Measurements from ENCODE around the gene GET4.
"Not testable (repeated sequence)": the region's sequence is repeated elsewhere in the genome, so short reads cannot be mapped to it uniquely, and the experiment has no call there.

Gene GET4

DNA sequence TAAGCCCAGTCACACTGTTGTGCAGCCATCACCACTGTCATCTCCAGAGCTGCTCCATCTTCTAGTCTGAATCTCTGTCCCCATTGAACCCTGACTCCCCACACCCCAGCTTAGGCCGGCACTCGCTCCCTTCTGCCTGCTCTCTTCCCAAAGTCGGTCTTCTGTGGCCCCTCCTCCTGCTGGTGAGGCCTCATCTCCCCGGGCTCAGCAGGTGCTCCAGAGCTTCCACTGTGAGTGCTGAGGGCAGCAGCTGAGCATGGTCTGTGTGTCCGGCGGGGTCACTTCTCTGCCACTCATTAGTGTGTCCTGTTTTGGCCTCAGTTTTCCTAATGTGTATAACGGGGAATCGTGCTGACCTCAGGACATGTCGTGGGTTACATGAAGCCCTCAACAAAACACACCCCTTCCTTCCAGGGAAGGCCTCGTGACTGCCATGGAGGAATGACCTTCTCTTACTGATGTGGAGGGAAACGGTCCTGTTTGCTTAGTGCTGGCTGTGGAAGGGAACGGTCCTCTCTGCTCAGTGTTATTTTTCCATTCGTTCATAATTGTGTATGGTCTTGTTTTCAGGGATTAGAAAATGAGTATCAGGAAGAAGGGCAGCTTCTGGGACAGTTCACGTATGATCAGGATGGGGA lies 4.3 kb upstream of the GET4 start:
- TF ChIP-seq CTCF (IDR thresholded peaks at IDR 0.05; ENCODE audit: borderline replicate concordance, insufficient read depth, low read depth, low read length), result no peak
- no peak overlapping the region for H3K4me3 ChIP-seq (ENCODE audit: low read depth, low read length)

- not testable (repeated sequence) for H3K4me3 ChIP-seq (ENCODE audit: low read depth, low read length)
These were observed 3.7 kb upstream of the GET4 start for GRCh38 chr7:872685-873084.

- H3K4me3 ChIP-seq (ENCODE audit: low read depth, low read length), result no peak overlapping the region
- TF ChIP-seq CTCF (IDR thresholded peaks at IDR 0.05; ENCODE audit: borderline replicate concordance, insufficient read depth, low read depth, low read length), result peak; percentile 98
These were observed 2.9 kb upstream of the GET4 start for GRCh38 chr7:873367-874002.

DNA sequence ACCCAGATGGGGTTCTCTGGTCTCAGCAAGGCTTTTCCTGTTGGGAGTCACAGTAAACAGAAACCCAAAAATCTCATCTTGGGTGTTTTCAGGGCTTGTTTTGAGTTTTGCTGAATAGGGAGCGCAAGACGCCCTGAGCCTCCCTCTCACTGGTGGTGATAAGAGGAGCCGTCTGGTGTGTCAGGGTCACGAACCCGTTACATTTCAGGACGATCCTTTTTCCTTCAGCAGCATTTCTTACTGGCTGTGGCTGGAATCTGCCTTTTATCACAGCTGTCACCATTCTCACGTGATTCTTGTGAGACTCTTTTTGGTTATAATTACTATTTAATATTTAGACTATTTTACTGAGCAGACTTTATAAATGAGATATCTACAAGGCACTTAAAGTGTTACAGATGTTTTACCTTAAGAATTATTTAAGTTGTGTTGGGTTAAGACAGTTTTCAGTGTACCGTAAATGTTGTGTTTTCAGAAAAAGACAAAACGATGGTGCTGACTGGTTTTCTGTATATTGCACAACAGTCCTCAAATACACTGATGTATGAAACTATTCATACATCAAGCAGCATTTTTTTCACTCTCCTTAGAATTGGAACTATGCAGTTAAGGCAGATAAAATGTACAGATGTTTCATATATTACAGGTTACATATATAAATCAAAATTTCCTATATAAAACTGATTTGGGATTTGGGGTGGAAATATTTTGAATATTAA lies 2.2 kb upstream of the GET4 start:
- no peak overlapping the region for H3K4me3 ChIP-seq (ENCODE audit: low read depth, low read length)
- no peak for TF ChIP-seq CTCF (IDR thresholded peaks at IDR 0.05; ENCODE audit: borderline replicate concordance, insufficient read depth, low read depth, low read length)

DNA sequence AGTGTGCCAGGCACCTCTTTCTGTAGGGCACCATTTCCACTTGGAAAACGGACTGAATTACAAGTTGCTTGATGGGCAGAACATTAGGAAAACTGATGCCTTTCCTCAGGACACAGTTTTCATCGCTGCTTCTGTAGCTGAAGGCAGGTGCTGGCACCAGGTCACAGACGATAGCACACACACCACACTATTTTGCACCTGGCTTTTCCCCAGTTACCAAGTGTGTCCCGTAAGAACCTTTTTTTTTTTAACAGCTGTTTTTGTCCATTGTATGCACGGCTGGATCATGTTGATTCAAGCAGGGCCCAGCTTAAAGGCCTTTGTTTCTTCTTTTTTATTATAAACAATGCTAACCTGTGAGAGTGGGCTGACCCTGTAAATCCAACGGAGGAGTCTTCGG lies 1.3 kb upstream of the GET4 start:
- no peak for TF ChIP-seq CTCF (IDR thresholded peaks at IDR 0.05; ENCODE audit: borderline replicate concordance, insufficient read depth, low read depth, low read length)
- H3K4me3 ChIP-seq (ENCODE audit: low read depth, low read length), result no peak overlapping the region

DNA sequence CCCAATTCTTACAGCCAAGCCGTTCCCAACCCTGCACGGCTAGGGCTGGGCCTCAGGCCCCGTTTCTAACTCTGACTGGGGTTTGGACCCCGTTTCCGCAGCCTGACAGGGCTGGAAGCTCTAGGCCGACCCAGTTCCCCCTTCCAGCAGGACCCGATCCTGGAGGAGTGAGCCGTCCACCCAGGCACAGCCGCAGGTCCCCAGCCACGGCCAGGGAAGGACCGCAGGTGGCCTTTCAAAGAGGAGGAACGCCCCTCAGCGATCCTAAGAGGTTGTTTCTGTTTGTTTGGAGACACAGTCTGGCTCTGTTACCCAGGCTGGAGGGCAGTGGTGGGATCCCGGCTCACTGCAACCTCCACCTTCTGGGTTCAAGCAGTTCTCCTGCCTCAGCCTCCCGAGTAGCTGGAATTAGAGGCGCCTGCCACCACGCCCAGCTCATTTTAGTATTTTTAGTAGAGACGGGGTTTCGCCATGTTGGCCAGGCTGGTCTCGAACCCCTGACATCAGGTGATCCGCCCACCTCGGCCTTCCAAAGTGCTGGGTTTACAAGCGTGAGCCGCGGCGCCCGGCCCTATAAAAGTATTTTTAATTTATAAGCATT lies 778 bp upstream of the GET4 start:
- TF ChIP-seq CTCF (IDR thresholded peaks at IDR 0.05; ENCODE audit: borderline replicate concordance, insufficient read depth, low read depth, low read length), result no peak
- peak overlapping the region; percentile 43 for H3K4me3 ChIP-seq (ENCODE audit: low read depth, low read length)

DNA sequence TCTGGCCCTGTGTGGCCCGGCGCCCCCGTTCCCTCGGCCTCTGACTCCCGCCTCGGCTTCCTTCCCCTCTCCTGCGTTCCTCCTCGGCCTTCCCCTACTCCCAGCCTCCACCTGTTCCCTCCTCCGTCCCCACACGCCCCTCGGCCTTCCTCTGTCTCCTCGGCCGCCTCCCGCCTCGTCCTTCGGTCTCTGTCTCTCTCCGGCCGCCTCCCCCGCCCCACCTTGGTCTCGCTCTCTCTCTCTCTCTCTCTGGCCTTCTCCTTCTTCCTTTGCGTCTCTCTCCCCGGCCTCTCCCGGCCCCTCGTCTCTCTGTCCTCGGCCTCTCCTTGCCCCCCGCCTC lies 588 bp downstream of the GET4 start:
- peak overlapping the region; percentile 97 for H3K4me3 ChIP-seq (ENCODE audit: low read depth, low read length)
- no peak for TF ChIP-seq CTCF (IDR thresholded peaks at IDR 0.05; ENCODE audit: borderline replicate concordance, insufficient read depth, low read depth, low read length)
